Hippocampal formation (tissue), 2 donors: Measurements from ENCODE around the gene STEAP2.

Experiments used
- DNase-seq, 2 donors: peaks; one replicate each; lab custom pipeline; 2025; lab: John Stamatoyannopoulos, UW

The STEAP2 gene

DNA sequence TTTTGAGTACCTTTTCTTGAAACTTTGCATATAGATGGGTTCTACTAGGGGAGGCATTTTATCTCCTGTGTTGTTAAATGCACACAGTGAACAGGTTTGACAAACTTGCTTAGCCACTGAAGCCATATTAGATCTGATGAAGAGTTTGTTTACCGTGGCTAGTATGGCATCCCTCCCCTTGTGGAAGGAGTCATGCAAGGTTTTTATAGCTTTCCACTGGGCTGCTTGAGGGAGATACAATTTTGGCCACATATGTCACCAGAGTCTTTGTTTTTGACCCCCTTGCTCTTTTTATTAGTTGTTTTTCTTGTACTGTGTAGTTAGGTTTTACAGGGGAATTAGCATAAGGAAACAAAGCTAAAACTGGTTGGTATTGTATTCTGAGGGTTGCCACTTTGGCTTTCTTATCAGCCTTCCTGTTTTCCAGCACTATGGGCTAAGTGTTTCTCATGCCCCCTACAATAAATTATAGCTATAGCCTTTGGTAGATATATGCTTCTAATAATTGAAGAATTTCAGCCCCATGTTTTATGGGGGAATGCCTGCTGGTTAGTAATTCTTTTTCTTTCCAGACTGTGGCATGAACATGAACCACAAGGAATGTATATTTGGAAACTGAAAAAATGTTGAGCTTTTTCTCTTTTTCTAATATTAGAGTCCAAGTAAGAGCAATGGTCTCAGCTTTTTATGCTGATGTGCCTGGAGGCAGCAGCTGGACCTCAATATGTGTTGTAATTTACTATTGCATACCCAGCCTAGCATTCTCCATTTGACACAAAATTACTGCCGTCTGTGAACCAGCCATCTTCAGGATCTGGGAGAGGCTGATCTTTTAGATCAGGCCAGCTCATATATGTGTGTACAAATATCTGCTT is 18.4 kb upstream of the STEAP2 start:
- DNase-seq, result no peak

DNA sequence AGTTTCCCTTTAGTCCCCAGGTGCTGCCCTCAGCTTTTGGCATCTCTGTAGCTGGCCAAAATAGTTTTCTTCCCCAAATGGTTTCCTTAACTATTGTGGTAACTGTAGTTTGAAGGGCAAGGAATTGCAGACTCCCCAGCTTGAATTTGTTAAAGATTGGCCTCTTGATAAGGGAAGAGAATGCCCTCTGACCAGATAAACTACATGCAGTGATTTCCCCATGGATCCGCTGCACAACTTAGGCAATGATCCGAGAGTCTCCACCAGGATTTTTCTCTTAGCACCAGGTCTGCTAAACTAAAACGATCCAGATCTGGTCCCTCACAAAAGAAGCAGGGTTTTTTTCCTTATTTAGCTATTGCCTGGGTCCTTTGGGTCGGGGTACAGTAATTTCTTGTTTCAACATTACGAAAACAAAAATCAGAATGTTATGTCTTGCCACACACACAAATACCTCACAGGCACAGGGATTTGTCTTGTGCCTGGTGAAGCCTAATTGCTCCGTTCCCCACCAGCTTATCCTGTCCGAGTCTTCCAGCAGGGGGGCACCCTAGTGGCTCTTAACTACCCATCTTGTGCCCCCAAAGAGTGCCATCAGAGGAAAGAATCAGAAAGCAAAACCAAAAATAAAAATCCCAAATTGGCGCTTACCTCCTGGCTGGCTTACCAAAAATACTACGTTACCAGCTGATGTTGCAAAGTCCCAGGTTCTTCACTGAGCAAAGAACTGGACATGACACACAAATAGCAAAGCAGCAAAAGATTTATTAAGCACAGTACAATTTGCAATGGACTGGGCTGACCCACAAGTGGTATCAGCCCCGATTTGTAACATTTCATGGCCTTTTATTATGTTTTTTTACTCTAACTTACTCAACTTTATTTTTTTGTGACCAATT is 16.4 kb upstream of the STEAP2 start:
- no peak for DNase-seq

DNA sequence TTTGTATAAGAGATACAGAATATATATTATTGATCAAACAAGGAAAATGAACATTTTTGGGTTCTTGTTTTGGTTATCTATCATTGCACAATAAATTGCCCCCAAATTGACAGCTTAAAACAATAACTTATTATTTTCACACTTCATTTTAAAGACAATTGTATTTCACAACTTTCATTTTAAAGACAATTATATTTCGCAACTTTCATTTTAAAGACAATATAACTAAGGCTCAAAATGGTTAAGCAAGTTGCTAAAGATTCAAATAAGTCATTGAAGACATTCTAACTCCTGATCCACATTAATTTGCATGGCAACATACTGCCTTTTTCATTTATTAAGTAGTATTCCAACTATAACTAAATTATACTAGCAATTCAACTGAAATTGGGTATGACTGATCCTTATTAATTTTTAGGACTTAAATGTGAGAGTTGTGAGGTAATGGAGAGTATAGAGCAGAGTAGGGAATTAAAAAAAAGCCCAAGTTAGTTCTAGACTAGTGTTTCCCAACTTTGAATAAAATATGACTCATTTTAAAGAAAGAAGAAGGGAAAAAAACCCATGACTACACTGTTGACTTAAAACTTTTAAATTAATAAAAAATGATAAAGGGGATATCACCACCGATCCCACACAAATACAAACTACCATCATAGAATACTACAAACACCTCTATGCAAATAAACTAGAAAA is 9.9 kb upstream of the STEAP2 start:
- DNase-seq, result no peak

DNA sequence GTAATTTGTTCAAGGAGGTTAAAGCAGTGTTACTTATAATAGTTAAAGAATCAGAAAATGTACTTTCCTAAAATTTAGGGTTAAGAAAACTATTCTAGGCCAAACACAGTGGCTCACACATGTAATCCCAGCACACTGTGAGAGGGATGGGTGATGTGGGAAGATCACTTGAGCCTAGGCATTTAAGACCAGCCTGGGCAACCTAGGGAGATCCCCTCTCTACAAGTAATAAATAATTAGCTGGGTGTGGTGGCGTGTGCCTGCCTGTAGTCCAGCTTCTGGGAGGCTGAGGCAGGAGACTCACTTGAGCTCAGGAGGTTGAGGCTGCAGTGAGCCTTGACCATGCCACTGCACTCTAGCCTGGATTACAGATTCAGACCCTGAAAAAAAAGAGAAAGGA is 3.6 kb upstream of the STEAP2 start:
- no peak for DNase-seq

DNA sequence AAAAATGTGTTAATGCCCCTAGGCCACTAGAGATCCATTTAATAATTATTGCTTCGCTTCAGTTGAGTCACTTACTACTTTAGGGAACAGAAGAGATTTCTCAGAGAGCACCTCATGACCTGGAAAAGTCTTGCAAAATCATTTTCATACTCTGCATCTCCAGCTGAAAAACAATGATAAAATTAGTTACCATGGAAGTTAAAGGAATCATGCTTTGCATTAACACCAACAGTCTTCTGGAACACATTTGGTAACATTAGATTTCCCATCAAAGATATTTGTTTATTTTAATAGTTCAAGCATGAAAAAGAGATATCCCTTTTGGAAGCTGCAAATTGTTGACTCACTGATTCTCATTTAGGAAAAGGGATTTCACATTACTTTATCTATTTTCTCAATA is 1.8 kb upstream of the STEAP2 start:
- no peak for DNase-seq

DNA sequence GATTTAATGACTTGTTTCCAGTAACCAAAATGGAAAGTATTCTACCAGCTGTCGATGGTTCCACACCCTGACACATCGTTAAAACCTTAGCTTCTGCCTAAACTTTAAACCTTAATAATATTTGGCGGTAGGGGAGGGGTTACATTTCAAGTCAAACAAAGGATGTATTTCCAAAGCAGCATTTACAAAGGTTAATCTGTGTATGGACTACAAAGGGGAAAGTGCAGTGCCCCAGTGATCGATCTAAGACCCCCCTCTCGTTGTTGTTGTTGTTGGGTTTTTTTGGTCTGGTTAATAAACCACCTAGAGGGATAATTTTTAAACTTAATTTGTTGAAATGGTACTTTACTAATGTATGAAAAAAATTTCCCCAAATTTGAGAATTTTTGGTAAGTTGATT is 1.1 kb upstream of the STEAP2 start:
- DNase-seq, result no peak

DNA sequence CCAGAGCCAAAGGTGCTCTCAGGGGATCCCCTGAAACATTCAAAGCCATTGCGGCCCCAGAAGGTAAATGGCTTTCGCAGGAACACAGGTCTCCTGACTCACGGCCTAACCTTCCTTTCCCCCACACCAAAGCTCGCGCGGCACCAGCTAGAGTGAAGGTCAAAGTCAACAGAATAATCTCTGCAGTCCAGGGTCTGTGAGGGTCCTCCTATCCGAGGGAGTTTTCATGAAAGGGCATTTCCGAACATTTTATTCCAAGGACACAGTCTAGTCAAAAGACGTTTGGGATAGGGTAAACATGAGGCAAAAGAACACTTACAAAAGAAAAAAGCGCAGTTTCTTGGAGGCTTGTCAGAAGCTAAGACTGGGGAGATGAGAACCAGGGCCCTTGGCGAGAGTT is 559 bp upstream of the STEAP2 start:
- DNase-seq, result peak in 1 of 2 donors; percentile 6

DNA sequence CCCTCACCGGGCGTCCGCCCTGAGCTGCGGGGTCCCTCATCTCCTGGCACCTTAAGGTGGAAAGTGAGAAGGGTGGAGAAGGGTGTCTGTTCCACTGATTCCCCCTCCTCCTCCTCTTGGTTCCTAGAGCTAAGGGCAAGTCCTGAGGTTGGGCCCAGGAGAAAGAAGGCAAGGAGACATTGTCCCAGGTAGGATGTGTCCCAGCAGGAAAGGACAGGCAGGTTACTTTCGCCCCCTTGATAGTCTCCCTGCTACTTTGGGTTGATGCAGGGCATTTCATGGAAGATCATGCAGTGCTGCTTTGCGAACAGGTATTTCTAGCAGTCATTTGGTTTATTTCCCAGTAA is 582 bp downstream of the STEAP2 start:
- DNase-seq, result peak in 1 of 2 donors; percentile 38

DNA sequence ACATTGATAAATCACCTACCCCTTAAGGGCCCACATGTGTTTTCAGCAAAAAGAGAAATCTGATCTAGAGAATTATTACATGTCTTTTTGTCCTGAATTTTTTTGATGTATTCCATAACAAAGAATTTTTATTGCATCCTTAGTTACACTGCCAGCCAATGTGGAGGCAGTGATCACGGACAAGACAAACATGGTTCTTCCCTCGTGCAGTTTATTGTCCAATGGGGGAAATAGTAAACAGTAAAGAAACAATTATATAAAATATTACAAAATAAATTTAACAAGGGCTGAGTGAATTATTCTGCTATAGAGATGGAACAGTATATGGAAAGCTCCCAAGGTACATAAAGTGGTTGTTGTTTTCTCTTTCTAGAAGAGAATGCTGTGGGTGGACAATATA is 2.0 kb downstream of the STEAP2 start:
- DNase-seq, result no peak

DNA sequence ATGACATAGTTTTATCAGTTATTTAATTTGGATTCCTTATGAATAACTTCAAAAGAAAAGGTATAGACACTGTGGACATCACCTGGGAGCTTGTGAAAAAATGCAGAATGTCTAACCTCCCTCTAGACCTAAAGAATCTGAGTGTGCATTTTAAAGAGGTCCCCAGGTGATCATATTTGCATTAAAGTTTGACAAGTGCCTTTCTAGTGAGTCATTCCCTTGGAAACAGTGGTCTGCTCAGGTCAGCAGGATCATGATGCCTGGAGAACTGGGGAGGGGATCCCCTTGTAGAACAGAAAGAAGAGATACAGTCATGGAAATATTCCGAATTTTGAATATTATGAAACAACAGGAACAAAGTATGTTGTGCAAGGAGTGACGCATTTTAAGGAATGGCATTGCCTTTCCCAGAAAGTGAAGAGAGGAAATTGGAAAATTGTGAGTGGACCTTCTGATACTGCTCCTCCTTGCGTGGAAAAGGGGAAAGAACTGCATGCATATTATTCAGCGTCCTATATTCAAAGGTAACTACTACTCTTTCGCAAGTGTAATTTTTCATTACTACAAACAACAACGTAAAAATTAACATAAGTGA is 4.6 kb downstream of the STEAP2 start:
- no peak for DNase-seq

DNA sequence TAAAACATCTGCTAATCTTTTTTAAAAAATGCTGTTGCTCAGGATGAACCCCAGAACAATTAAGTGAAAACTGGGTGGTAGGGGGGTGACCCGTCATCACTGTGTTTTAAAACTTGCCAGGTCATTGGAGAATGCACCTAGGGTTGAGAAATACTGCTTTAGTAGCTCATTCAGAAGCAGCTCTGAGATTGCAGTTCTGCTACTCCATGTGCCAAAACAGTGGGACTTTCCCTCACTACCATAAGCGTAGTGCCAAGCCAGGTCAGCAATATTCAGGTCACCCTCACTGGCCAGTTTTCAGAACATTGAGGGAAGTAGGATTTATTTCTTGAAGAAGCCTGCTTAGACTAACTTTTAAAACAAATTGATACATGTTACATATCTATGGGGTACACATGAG is 5.2 kb downstream of the STEAP2 start:
- DNase-seq, result no peak

DNA sequence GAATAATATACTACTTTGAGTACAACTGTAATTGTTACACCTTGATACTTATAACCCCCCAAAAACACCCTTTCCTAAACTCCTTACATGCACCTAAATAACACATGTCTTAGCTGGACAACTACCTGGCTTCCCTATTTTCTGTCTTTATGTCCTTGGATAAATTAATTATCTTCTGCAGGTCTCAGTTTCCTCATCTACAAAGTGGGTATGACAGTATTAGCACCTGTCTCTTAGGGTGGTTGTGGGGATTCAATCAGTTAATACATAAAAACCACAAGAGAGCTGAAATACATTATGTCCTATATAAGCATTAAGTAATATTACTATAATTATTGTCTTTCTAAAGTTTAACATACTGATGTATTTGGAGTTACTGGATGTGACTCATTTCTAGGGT is 10.8 kb downstream of the STEAP2 start:
- DNase-seq, result no peak

DNA sequence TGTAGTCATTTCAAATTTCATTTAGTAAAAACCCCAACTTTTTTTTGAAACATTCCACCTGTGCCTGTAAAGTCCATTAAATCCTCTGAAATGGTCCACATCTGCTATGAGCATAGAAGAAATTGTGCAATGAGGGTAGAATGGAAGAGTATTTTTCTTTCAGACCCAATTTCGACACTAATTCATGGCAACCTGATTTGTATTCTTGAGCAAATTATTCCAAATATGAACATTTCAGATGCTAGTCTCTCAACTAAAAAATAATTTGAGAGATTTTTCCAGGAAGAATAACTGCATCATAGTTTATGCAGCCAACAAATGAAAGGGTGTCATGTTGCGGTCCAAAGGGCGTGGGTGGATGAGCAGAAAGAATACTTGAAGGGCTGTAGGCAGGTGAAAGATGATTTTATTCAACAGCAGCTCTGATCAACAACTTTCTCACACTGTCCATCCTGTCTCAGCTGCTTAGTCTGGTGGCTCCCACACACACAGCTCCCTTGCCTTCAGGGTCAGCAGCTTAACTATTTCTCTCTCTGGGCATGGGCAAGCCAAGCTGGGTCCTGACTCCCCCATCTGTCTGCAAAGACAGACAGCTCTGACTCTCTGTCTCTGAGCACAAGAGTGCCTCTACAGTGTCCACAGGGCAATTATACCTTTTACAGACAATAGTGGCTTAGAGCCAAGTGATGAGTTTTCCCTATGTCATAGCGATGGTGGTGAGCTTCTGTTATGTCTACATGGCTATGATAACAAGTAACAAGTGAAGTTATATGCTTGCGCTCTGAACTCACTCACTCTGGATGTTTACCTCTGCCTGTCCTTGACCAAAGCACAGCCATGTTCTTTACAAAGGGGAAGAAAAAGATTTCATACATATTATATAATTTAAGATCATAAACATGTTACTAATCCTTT is 11.5 kb downstream of the STEAP2 start:
- no peak for DNase-seq

DNA sequence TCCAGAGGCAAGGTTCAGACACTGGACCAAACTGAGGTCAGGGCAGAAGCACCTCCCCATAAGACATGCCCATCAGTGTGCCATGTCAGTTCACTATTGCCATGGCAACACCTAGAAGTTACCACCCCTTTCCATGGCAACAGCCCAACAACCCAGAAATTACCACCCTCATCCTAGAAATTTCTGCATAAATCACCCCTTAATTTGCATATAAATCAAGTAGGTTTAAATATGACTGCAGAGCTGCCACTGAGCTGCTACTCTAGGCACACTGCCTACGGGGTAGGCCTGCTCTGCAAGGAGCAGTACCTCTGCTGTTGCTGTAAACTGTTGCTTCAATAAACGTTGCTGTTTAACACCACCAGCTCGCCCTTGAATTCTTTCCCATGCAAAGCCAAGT is 12.7 kb downstream of the STEAP2 start:
- DNase-seq, result no peak

DNA sequence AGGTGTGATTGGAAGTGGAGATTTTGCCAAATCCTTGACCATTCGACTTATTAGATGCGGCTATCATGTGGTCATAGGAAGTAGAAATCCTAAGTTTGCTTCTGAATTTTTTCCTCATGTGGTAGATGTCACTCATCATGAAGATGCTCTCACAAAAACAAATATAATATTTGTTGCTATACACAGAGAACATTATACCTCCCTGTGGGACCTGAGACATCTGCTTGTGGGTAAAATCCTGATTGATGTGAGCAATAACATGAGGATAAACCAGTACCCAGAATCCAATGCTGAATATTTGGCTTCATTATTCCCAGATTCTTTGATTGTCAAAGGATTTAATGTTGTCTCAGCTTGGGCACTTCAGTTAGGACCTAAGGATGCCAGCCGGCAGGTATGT is 13.6 kb downstream of the STEAP2 start:
- no peak for DNase-seq

DNA sequence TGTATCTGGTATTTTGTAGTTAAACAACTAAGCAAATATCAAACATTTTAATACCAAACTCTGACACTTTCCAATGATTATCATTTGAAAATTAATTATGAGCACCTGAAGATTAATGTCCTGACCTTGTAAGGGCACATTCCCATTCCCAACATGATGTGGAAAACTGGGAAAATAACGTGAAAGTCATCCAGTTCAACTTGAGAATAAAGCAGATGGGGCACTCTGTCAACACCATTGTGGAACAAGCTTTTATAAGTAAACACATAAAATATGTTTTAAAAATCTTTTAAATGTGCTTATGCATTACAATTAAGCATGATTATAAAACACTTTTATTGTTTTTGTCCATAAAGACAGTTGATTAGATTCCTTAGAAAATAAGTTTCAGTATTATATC is 14.1 kb downstream of the STEAP2 start:
- no peak for DNase-seq

DNA sequence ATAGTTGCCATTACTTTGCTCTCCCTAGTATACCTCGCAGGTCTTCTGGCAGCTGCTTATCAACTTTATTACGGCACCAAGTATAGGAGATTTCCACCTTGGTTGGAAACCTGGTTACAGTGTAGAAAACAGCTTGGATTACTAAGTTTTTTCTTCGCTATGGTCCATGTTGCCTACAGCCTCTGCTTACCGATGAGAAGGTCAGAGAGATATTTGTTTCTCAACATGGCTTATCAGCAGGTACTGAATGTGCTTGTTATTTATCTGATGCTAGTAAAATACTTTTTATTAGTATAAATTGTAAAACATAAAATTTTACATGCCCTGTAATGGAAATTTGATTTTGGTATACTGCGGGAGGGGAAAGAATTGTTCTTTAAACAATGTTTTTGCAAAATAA is 15.7 kb downstream of the STEAP2 start:
- DNase-seq, result no peak

DNA sequence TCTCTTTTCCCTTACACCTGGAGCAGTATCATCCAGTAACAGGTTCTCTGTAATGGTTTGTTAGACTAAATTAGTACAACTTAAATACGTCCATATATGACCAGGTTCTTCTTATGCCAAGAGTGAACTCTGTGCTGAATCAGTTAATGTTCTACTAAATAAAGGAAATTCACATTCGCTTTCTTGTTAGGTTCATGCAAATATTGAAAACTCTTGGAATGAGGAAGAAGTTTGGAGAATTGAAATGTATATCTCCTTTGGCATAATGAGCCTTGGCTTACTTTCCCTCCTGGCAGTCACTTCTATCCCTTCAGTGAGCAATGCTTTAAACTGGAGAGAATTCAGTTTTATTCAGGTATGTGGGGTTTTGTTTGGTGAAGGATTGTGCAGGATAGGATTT is 18.1 kb downstream of the STEAP2 start:
- DNase-seq, result no peak

DNA sequence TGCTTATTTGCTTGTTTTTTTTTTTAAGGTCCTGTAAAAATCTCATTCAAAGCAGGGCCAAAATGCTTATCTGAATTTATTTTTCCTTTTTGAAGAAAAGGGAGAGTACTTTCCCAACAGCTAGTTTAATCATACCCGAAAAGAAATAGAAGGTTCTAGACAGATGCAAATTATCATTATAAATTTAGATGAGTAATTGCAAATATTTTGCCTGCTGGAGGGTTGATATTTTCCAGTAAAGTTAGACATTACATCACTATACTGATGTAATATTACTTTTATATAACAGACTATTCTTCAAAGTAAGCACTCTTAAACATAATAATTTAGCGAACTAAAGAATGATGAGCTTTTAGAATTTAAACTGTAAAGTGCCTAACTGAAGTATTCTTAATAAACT is 19.3 kb downstream of the STEAP2 start:
- no peak for DNase-seq

DNA sequence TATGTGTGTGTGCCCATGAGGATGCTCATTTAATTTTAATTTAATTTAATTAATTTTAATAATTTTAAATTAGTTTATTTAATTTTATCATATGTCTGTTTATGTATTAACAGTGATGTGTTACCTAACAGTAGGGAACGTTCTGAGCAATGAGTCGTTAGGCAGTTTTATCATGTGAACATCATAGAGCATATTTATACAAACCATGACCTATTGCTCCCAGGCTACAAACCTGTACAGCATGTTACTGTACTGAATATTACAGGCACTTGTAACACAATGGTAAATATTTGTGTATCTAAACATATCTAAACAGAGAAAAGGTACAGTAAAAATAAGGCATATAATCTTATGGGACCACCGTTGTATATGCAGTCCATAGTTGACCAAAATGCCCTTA is 19.8 kb downstream of the STEAP2 start:
- DNase-seq, result no peak

DNA sequence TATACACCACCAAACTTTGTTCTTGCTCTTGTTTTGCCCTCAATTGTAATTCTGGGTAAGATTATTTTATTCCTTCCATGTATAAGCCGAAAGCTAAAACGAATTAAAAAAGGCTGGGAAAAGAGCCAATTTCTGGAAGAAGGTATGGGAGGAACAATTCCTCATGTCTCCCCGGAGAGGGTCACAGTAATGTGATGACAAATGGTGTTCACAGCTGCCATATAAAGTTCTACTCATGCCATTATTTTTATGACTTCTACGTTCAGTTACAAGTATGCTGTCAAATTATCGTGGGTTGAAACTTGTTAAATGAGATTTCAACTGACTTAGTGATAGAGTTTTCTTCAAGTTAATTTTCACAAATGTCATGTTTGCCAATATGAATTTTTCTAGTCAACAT is 20.9 kb downstream of the STEAP2 start:
- no peak for DNase-seq
